Spleen (tissue), 7 donors: ENCODE results near the gene ARID3B.

Experiments
- POLR2A ChIP-seq, 3 donors: fragments of 450-650 bp; IDR thresholded peaks; one replicate each; pipeline ENCODE4 v1.5.1; 2017; ENCODE audit warnings: antibody characterized with exemption in 3 of 3, mild to moderate bottlenecking in 1 of 3
- POLR2AphosphoS5 ChIP-seq, 3 donors: sonication (generic); formaldehyde crosslinking; IDR thresholded peaks; one replicate each; pipeline ENCODE4 v1.5.1; 2017; ENCODE audit warnings: antibody characterized with exemption in 3 of 3
- TF ChIP-seq, protein P1 (sequence below), 11 experiments: fragments of 200-600 bp in 7 of 11; fragments of 450-650 bp in 4 of 11; sonication (generic) in 4 of 11; IDR thresholded peaks in 8 of 11; conservative IDR thresholded peaks in 3 of 11; 1 replicate in 7 of 11; 2 replicates in 4 of 11; pipeline versions ENCODE4 v1.4.0 to v1.8.0; 2016 to 2021; ENCODE audit warnings: antibody characterized with exemption in 11 of 11, inconsistent platforms in 4 of 11, mild to moderate bottlenecking in 1 of 11
- donor health status: DM: no; HTN: no; CAD: no; lungs with moderate emphysema.
- donor health status: DM: no; HTN: no; CAD: no.
- donor health status: DM: no; HTN: no; CAD: no.

- TF ChIP-seq, protein P1, sequence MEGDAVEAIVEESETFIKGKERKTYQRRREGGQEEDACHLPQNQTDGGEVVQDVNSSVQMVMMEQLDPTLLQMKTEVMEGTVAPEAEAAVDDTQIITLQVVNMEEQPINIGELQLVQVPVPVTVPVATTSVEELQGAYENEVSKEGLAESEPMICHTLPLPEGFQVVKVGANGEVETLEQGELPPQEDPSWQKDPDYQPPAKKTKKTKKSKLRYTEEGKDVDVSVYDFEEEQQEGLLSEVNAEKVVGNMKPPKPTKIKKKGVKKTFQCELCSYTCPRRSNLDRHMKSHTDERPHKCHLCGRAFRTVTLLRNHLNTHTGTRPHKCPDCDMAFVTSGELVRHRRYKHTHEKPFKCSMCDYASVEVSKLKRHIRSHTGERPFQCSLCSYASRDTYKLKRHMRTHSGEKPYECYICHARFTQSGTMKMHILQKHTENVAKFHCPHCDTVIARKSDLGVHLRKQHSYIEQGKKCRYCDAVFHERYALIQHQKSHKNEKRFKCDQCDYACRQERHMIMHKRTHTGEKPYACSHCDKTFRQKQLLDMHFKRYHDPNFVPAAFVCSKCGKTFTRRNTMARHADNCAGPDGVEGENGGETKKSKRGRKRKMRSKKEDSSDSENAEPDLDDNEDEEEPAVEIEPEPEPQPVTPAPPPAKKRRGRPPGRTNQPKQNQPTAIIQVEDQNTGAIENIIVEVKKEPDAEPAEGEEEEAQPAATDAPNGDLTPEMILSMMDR (IDR thresholded peaks at IDR 0.05 in 8 of 11, conservative IDR thresholded peaks at IDR 0.05 in 3 of 11) = no peak
- TF ChIP-seq POLR2A (IDR thresholded peaks at IDR 0.05) (no peak), POLR2AphosphoS5 (IDR thresholded peaks at IDR 0.05) (no peak)
These were observed 90.4 kb downstream of the ARID3B start for GRCh38 chr15:74631408-74631807.
